NCI-H510A treated with DMSO at 0.1 percent for 48 hours (cell line): ENCODE results near the gene TMEM192.
A peak's percentile ranks its signal among the peaks of the same experiment; 100 is the strongest.
"Not testable (repeated sequence)": the region's sequence is repeated elsewhere in the genome, so short reads cannot be mapped to it uniquely, and the experiment has no call there.

ENCODE experiments used
- DNase-seq: peaks from one replicate; lab custom pipeline; 2025; lab: John Stamatoyannopoulos, UW

Gene TMEM192

GRCh38 chr4:165092187-165092586, 20.5 kb downstream of the TMEM192 start:
- not testable (repeated sequence) for DNase-seq

- no peak for DNase-seq
These were observed 24.3 kb downstream of the TMEM192 start for GRCh38 chr4:165088366-165088765.

GRCh38 chr4:165085946-165086345, 26.7 kb downstream of the TMEM192 start:
- no peak for DNase-seq

DNA sequence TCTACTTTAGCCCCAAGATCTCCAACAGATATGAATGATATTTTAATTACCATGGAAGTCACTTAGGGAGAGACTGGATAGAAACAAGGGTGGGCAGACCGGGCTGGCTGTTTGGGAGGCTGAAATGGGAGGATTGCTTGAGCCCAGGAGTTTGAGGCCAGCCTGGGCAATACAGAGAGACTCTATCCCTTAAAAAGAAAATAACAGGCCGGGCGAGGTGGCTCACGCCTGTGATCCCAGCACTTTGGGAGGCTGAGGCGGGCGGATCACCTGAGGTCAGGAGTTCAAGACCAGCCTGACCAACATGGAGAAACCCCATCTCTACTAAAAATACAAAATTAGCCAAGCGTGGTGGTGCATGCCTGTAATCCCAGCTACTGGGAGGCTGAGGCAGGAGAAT, 27.9 kb downstream of the TMEM192 start:
- not testable (repeated sequence) for DNase-seq

- DNase-seq = peak; percentile 19
These were observed 33.2 kb downstream of the TMEM192 start for GRCh38 chr4:165079476-165079875.

GRCh38 chr4:165077034-165077578, 35.6 kb downstream of the TMEM192 start:
- DNase-seq = no peak

DNA sequence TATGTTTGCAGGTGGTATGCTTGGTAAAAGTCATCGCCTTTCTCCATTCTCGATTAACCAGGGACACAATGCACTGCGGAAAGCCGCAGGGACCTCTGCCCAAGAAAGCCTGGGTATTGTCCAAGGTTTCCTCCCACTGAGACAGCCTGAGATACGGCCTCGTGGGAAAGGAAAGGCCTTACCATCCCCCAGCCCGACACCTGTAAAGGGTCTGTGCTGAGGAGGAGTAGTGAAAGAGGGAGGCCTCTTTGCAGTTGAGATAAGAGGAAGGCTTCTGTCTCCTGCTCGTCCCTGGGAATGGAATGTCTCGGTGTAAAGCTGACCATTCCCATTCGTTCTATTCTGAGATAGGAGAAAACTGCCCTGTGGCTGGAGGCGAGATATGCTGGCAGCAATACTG, 39.3 kb downstream of the TMEM192 start:
- not testable (repeated sequence) for DNase-seq

DNA sequence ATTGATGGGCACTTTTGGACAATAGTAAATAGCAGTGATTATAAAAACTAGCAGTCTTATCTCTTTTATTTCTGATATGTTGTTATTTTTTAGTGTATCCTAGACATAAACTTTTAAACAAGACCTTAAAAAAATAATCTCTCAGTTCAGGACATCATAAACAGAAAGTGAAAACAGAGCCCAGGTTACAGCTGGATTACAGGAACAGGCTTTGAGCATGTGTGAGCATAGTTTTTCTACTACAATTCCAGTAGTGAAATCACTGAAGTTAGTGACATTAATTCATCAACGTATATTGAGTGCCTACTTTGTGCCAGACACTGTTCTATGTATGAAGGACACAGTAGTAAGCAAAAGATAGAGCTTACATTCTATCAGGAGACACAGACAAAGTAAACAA, 42.1 kb downstream of the TMEM192 start:
- no peak for DNase-seq

GRCh38 chr4:165060938-165061337, 51.7 kb downstream of the TMEM192 start:
- DNase-seq = no peak

GRCh38 chr4:165059386-165059785, 53.3 kb downstream of the TMEM192 start:
- no peak for DNase-seq

DNA sequence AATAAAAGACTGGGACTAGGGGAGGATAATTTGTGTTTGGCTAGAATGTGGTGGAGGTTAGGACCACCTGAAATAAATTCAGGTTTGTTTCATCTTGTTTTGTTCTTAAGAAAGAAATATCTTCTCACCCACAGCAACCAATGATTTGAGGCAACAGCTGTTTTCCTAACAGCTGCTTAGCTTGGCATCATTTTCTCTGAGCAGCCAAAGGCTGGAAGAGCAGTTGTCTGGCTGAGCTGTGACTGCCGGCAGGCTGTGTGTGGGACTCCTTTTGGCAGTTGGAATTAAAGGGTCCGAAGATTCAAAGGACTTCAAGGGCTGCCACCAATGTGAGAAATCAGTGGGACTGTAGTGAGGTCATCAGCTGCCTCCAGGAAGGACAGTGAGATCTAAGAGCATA, 54.0 kb downstream of the TMEM192 start:
- no peak for DNase-seq

- no peak for DNase-seq
These were observed 57.1 kb downstream of the TMEM192 start for GRCh38 chr4:165055601-165056000.

- DNase-seq = no peak
These were observed 59.0 kb downstream of the TMEM192 start, which contains the start of gene TRIM75 for GRCh38 chr4:165053645-165054044. Gene TRIM75 (plus strand): TSS chr4:165053866. CDS start chr4:165059148, 5,282 bp downstream.

GRCh38 chr4:165052627-165053026, 60.0 kb downstream of the TMEM192 start:
- DNase-seq = no peak

- DNase-seq = no peak
These were observed 64.5 kb downstream of the TMEM192 start for GRCh38 chr4:165048170-165048569.

GRCh38 chr4:165031436-165032211, 81.0 kb downstream of the TMEM192 start, which contains the start of gene TRIM60:
Gene TRIM60 (plus strand): TSS chr4:165031999. CDS start chr4:165040073, 8,074 bp downstream.
- no peak for DNase-seq

DNA sequence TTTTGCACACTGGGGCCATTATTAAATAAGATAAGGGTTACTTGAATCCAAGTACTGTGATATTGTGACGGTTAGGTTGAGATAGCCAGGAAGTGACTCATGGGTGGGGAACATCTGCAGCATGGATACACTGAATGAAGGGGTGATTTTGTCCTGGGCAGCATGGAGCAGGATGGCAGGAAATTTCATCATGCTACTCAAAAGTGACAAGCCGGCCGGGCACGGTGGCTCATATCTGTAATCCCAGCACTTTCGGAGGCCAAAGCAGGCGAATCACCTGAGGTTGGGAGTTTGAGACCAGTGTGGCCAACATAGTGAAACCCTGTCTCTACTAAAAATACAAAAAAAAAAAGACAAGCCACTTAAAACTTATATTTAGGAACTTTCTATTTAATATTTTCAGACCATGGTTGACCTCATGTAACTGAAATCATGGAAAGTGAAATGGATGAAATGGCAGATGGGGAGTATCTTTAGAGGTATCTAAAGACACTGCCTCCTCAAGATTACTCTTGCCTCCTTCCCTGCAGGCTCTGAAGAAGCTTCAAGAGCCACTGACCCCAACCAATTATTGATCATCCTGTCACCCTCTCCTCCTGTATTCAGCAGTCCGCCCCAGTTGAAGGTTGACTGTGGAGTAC, 84.8 kb downstream of the TMEM192 start:
- DNase-seq = no peak

GRCh38 chr4:165025782-165026181, 86.9 kb downstream of the TMEM192 start:
- DNase-seq = not testable (repeated sequence)
